ENCODE measurements around the gene PPP5C. TPM values are rescaled to one million over a fixed set of nuclear protein-coding genes. Genes with fewer than 3 reads are reported as not detected.
"Not testable (repeated sequence)": the region's sequence is repeated elsewhere in the genome, so short reads cannot be mapped to it uniquely, and the experiment has no call there.

The PPP5C gene
- total RNA-seq, 1 experiment from 2014 or later, result 124 TPM

DNA sequence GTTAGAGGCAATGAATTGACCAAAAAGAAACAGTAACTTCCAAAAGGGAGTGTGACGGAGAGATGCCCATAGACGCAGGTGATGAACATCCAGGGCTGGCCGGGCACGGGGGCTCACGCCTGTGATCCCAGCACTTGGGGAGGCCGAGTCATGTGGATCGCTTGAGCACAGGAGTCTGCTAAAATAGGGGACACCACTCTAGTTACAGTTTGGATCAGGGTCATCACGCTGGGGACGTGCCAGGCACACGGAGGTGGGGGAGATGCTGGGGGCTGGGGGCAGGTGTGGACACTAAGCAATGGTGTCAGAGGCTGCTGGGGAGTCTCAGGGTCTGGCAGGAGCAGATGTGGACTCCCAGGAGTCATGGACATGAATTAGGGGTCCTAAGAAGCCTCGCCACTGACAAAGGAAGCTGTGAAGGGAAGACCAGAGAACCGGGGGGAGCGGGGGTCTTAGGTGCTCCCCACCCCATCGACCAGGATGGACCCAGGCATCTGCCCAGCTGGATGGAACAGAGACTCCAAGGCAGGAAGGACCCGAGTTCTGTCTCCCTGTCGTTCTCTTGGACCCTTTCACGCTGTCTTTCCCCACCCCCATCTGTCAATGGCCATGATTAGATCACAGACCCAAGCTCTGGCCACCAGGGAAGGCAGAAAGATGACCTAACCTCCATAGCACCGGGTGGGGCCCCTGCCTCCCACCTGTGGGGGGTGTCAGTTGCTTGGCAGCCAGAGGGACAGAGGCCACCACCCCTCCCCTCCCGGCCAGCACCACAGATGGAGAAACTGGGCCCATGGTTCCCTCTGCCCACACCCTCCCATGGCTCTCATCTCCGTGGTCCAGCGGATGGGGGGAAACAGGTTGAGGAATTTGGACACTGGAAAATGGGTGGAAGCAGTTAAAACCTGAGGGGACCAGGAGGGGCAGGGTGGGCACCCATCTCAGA lies 46.8 kb downstream of the PPP5C start:
- Mint-ChIP-seq H3K27ac (ENCODE audit: unreplicated experiment) (peak overlapping the region; percentile 53), H3K9me3 (ENCODE audit: low read depth, unreplicated experiment) (no peaks in the 10 kb centered on the region), H3K4me3 (ENCODE audit: low read depth, unreplicated experiment) (no peak overlapping the region), H3K27me3 (ENCODE audit: unreplicated experiment) (no peaks in the 10 kb centered on the region), H3K4me1 (ENCODE audit: low read depth, unreplicated experiment) (no peaks in the 10 kb centered on the region), H3K36me3 (ENCODE audit: insufficient read depth, unreplicated experiment) (peaks cover 59% of the 10 kb centered on the region)
- intact Hi-C loops (cut with micrococcal nuclease; ENCODE audit: unreplicated experiment), result loop anchor here (2.0 kb wide), 3 partner anchors 93 to 119 kb away; no protein-coding TSS in a partner anchor
- BruUV-seq (replicated peaks), result no TSS peak
- CTCF ChIA-PET, result interaction anchor here (0.6 to 1.3 kb wide), 2 partner anchors 62 to 95 kb away, joined by 5 read pairs; no protein-coding TSS in a partner anchor
- DNase-seq, result no peak
- TF ChIP-seq, protein P1, sequence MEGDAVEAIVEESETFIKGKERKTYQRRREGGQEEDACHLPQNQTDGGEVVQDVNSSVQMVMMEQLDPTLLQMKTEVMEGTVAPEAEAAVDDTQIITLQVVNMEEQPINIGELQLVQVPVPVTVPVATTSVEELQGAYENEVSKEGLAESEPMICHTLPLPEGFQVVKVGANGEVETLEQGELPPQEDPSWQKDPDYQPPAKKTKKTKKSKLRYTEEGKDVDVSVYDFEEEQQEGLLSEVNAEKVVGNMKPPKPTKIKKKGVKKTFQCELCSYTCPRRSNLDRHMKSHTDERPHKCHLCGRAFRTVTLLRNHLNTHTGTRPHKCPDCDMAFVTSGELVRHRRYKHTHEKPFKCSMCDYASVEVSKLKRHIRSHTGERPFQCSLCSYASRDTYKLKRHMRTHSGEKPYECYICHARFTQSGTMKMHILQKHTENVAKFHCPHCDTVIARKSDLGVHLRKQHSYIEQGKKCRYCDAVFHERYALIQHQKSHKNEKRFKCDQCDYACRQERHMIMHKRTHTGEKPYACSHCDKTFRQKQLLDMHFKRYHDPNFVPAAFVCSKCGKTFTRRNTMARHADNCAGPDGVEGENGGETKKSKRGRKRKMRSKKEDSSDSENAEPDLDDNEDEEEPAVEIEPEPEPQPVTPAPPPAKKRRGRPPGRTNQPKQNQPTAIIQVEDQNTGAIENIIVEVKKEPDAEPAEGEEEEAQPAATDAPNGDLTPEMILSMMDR (IDR thresholded peaks at IDR 0.05; ENCODE audit: unreplicated experiment), result no peak

DNA sequence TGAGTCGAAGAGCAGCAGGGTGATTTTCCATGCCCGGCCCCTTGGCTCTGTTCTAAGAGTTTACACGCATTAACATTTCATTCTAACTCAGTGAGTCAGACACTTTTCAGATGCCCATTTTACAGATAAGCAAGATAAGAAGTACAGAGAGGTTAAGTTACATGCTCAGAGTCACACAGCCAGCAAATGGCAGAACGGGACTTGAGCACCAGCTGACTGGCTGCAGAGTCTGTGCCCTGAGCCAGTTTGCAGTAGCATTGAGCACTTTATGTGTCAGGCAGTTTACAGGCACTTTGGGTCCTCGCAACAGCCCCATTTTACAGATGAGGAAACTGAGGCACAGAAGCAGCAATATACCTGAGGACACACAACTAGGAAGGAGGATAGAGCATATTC lies 47.5 kb downstream of the PPP5C start:
- no peaks in the 10 kb centered on the region for H3K9me3 Mint-ChIP-seq (ENCODE audit: low read depth, unreplicated experiment)

DNA sequence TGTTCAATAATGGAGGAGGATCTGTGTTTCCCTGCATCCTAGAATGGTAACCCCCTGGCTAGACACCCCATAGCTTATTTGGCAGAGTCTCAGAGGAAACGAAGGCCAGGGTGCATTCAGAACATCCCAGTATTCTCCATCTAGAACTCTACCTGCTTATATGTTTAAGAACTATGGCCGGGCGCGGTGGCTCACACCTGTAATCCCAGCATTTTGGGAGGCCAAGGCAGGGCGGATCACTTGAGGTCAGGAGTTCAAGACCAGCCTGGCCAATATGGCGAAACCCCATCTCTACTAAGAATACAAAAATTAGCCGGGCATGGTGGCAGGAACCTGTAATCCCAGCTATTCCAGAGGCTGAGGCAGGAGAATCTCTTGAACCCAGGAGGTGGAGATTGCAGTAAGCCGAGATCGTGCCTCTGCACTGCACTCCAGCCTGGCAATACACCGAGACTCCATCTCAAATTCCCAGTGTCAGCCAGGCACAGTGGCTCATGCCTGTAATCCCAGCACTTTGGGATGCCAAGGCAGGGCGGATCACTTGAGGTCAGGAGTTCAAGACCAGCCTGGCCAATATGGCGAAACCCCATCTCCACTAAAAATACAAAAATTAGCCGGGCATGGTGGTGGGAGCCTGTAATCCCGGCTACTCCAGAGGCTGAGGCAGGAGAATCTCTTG lies 51.1 kb downstream of the PPP5C start:
- H3K36me3 Mint-ChIP-seq (ENCODE audit: insufficient read depth, unreplicated experiment), result peaks cover 29% of the 10 kb centered on the region
- H3K27ac Mint-ChIP-seq (ENCODE audit: unreplicated experiment); H3K9me3 Mint-ChIP-seq (ENCODE audit: low read depth, unreplicated experiment); CTCF ChIA-PET; H3K4me1 Mint-ChIP-seq (ENCODE audit: low read depth, unreplicated experiment); H3K4me3 Mint-ChIP-seq (ENCODE audit: low read depth, unreplicated experiment); DNase-seq; BruUV-seq (replicated peaks); H3K27me3 Mint-ChIP-seq (ENCODE audit: unreplicated experiment); intact Hi-C loops (cut with micrococcal nuclease; ENCODE audit: unreplicated experiment): not testable (repeated sequence)

More for the DNA sequence above, 47.5 kb downstream of the PPP5C start:
- TF ChIP-seq, protein P1 (IDR thresholded peaks at IDR 0.05; ENCODE audit: unreplicated experiment), result no peak
- DNase-seq, result no peak
- intact Hi-C loops (cut with micrococcal nuclease; ENCODE audit: unreplicated experiment), result loop anchor here (2.0 kb wide), 3 partner anchors 92 to 118 kb away; no protein-coding TSS in a partner anchor
- Mint-ChIP-seq H3K4me1 (ENCODE audit: low read depth, unreplicated experiment) (no peaks in the 10 kb centered on the region), H3K4me3 (ENCODE audit: low read depth, unreplicated experiment) (no peak overlapping the region), H3K36me3 (ENCODE audit: insufficient read depth, unreplicated experiment) (peaks cover 53% of the 10 kb centered on the region), H3K27ac (ENCODE audit: unreplicated experiment) (peak overlapping the region; percentile 19), H3K27me3 (ENCODE audit: unreplicated experiment) (no peaks in the 10 kb centered on the region)
- BruUV-seq (replicated peaks), result TSS peak; percentile 32
- CTCF ChIA-PET, result interaction anchor here (1.1 to 1.3 kb wide), 3 partner anchors 21 to 94 kb away, joined by 3 to 6 read pairs (median 5); no protein-coding TSS in a partner anchor

DNA sequence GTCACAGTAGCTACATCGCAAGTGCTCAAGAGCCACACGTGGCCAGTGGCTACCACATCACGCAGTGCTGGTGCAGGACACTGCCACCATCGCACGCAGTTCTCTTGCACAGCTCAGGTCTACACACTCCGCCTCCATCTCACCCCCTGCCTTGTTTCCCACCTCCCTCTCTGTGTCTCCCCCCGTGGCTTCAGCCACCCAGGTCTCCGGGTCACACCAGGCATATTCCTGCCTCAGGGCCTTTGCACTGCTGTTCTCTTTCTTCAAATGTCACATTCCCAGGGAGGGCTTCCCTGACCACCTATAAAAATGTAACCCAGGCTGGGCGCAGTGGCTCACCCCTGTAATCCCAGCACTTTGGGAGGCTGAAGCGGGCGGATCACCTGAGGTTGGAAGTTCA lies 55.8 kb downstream of the PPP5C start:
- Mint-ChIP-seq H3K36me3 (ENCODE audit: insufficient read depth, unreplicated experiment) (peaks cover 26% of the 10 kb centered on the region), H3K4me3 (ENCODE audit: low read depth, unreplicated experiment) (no peak overlapping the region), H3K9me3 (ENCODE audit: low read depth, unreplicated experiment) (no peaks in the 10 kb centered on the region), H3K4me1 (ENCODE audit: low read depth, unreplicated experiment) (peaks cover 21% of the 10 kb centered on the region), H3K27me3 (ENCODE audit: unreplicated experiment) (peaks cover 21% of the 10 kb centered on the region), H3K27ac (ENCODE audit: unreplicated experiment) (no peak overlapping the region)
- intact Hi-C loops (cut with micrococcal nuclease; ENCODE audit: unreplicated experiment), result loop anchor here (2.0 kb wide), 2 partner anchors 86 to 110 kb away; no protein-coding TSS in a partner anchor
- CTCF ChIA-PET, result interaction anchor here (0.5 to 2.9 kb wide), 3 partner anchors 85 to 211 kb away, joined by 3 to 8 read pairs (median 4); no protein-coding TSS in a partner anchor
- no peak for DNase-seq
- TF ChIP-seq, protein P1 (IDR thresholded peaks at IDR 0.05; ENCODE audit: unreplicated experiment), result no peak
- BruUV-seq (replicated peaks), result no TSS peak

All from Calu3 (cell line).